HG03378 (cell line): ENCODE results near the gene EHHADH.

Source experiments
- ATAC-seq: cut with Tn5 transposase; IDR thresholded peaks from one replicate; pipeline ENCODE4 v1.9.1; 2021; ENCODE audit warnings: mild to moderate bottlenecking, moderate library complexity; ENCODE audit not compliant: unreplicated experiment

EHHADH gene

DNA sequence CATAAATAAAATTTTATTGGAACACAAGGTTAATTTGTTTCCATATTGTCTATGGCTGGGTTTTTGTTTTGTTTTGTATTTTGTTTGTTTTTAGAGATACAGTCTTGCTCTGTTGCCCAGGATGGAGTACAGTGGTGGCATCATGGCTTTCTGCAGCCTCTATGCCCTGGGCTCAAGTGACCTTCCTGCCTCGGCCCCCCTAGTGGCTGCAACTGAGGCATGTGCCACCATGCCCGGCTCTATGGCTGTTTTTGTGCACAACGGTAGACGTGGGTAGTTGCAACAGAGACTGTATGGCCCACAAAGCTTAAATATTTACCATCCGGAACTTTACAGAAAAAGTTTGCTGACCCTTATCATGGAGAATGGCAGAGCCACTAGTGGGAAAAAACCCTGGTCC is 54.2 kb downstream of the EHHADH start:
- ATAC-seq, result no peak

DNA sequence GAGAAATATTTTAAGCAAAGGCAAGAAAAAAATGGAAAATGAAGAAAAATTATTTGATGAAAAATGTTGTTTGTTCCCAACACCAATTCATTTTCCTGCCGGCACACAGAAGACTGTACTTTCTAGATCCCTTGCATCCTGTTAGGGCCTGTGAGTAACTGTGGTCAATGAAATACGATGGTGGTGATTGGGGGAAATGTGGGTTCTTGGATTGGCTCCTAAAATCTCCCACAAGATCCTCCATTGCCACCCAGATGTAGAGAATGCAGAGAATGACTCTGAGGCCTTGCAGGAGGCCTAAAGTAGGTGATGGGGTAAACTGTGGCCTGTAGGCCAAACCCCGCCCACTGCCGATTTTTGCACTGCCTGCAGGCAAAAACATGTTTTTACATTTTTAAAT is 54.6 kb downstream of the EHHADH start:
- ATAC-seq, result no peak

DNA sequence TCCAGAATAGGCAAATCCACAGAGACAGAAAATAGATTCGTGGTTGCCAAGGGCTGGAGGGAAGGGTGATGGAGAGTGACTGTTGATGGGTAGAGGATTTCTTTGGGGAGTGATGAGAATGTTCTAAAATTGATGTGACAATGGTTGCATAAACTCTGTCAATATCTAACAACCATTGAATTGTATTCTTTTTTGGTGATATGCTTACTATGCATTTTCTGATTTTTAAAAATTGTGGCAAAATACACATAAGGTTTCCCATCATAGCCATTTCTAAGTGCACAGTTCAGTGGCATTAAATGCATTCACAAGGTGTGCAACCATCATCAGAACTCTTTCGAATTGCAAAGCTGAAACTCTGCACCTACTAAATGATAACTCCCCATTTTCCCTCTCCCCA is 56.8 kb downstream of the EHHADH start:
- no peak for ATAC-seq

DNA sequence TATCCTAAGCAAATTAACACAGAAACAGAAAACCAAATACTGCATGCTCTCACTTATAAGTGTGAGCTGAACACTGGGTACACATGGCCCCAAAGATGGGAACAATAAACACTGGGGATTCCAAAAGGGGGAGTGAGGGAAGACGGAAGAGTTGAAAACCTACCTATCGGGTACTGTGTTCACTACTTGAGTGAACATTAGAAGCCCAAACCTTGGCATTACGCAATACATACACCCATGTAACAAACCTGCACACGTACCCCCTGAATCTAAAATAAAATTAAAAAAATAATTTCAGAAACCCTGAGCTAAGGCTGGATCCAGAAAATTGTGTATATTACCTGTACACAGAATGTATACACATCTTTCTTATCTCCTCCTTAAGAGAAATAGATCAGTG is 58.2 kb downstream of the EHHADH start:
- ATAC-seq, result no peak

DNA sequence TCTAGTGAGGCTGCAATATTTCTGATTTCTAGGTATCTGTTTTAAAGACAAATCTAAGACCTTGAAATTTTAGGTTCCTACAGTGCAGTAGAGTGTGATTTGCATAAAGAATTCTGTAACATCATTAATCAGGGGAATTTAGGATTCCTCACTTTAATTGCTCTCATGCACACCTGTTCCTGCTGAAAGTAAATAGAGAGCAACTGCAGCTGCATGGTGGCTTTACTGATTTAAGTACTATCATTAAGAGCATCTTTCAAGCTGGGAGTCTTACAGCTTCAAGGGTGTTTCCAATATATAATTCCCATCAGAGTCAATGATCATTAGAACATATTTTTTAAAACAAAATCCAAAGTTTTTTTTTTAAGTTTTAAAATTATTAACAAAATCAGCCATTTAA is 65.0 kb downstream of the EHHADH start:
- ATAC-seq, result no peak

DNA sequence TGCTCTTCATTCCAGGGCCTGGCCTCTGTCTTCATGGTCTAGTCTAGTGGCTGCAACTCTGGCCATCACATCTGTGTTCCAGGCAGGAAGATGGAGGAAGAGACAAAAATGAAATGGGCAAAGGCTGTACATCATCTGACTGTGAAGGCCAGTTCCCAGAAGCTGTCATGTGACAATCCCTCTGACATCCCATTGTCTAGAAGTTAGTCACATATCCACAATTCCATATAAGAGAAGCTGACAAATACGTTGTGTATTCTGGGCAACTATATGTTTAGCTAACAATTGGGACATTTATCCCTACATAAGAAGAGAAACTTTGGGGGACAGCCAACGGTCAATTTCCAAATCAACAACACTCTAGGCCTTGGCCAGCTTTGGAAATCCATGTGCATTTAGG is 66.5 kb downstream of the EHHADH start:
- no peak for ATAC-seq

DNA sequence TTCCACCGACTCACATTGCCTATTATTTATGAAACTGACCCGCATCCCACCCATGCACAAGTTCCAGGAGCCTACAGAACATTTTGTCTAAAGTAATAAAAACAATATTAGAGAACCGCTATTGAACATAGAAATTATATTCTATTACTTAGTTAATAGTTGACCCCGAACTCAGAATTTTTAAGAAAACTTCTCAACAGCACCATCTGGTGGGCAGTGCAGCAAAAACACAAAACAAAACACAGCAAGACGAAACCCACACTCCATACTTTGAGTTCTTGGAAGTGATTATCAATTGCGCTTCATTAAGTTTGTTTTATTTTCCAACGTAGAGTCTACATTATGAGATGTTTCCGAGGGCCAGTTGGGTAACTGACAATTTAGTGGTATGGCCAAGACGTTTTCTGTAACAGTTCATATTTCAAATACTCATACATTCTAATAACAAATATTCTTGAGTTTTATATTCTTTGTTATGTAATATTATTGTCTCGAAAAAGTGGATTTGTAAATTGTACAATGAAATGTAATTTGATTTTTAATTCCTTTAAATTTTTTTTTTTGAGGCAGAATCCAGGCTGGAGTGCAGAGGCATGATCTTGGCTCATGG is 77.0 kb downstream of the EHHADH start:
- no peak for ATAC-seq

DNA sequence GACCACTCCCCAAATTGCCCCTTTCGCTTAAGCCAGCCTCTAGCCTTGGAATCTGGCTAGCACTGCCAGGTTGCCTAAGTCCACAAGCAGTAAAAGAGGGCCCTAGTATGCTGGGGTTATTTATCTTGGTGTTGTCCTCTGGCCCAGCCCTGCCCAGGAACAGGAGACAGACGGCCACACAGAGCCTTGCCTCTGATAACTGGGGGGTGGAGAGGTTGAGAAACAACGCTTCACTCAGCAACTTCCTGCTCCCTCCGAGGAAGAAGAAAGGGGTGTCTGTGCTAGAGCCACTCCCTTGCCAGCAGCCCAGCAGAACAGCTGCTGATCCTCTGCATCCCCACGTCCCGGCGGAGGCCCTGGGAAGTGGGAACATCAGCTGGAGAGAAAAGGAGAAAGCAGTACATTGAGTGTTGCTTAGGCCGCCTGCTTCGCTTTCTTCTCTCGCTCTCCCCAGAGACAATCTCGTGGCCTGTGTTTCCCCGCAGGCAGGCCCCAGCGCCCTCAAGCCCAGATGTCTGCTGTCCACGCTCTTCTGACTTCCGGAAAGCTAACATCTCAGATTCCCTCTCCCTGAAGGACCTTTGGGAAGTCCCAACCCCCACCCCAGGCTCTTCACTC is 78.4 kb downstream of the EHHADH start:
- ATAC-seq, result peak; percentile 63

DNA sequence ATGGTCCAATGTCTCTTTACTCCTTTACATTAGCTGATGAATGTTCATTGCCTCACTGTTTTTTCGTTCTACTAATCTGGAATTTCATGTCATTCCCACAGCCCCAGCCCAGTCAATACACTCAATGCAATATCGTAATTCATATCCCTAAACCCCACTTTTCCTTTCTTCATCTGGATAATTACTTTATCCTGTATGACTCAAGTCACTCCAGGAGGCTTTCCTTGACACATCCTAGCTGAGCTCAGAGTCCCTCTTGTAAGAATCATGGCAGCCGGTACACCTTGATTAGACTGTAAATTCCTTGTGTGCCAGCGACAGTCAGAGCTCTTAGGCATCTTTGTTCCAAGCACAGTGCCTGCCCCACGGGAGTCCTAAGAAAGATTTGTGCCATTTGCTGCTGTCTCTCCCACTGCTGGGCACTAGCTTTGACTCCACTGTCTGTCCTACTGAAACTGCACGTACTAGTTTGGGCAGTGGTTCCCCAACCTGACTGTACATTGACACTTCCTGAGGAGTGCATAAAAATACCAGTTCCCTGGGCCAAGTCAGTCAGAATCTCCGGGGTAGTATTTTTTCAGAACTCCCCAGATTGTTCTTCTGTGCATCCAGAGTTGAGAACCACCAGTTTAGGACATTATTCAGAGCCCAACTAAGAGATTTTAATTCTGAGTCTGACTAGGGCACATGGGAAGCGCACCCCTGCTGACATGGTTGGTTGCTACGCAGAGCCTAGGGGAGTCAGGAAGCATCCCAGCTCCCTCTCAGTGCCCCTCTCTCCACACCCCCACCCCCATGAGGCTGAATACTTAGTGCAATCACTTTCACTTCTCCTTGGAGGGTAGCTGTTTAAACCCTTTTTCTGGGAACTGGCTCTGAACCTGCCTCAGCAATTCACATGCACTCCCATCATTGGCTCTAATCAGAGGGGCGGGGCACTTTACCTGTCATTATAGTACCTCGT is 81.5 kb downstream of the EHHADH start:
- ATAC-seq, result no peak

DNA sequence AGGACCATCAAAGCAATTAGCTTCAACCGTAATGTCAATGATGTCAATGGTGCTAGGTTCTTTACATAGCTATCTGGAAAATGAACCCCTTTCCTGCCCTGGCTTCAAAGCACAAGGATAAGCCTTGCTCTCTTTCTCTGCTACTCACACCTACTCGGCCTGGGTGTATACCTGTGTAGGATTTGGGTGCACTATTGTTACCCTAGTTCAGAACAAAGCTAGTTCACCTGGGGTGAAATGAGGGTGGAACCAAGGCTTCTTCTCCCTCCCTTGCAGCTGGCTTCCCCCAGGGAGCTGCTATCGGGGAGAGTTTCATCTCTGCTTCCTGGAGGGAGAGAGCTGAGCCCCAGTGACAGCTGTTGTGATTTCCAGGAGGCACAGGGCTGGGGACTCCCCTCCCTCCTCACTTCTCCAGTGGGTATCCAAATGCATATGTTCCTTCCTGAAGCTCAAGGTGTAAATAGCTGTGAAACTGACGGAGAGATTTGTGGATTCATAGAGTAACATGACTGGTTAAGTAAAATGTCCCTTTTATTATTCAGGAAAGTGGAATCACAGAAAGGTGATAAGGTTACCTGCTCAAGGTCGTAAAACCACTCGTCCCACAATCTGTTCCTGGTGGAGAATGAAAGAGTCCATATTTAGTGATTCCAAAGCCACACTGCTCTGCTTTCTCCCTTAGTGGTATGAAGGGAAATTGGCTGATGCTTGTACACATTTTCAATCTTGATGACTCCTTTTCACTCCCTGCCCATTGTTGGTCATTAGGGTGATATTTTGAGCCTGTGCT is 89.2 kb downstream of the EHHADH start:
- ATAC-seq, result no peak

DNA sequence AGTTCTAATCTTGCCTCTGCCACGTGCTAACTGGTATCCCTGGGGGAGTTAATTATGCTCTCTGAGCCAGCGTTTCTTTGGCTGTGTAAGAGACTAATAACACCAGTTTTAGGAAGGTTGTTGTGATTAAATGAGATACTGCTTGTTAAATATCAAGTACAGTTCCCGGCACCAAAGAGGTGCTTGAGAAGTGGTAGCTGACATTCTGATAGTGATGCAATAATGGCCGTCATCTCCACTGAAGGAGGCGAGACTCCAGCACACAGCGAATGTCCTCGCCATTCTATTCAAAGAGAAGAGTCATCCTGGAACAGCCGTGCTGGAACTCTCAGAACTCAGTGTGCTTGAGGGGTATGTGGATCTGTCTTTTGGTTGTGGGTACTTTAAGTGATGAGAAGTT is 91.2 kb downstream of the EHHADH start:
- ATAC-seq, result no peak

DNA sequence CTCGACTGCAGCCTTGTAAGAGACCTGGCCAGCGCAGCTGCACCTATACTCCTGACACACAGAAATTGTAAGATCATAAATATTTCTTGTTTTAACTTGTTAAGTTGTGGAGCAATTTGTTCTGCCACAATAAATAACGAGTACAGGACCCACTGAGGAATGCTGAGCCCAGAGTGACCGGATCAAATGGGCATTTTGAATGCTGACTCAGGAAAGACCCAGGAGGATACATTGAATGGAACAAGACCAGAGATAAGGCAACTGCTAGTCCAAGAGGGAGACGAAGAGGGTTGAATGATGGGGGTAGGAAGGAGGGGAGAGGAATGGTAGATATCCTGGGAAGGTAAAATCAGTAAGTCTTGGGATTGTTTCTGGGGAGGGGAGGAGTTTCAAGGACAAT is 92.1 kb downstream of the EHHADH start:
- ATAC-seq, result no peak

DNA sequence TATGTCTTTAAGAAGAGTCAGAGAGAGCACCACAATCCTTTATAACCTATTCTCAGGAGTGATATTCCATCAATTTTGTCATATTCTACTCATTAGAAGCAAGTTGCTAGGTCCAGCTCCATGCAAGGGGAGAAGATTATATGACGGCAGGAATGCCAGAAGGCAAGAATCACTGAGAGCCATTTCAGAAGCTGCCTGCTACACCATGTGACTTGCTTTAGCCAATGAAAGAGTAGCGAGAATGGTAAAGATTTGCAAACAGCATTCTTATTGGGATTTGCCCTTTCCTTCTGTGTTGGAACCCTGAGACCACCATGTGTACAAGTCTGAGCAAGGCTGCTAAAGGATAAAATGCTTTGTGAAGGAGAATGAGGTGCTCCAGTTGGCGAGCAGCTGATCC is 96.5 kb downstream of the EHHADH start:
- ATAC-seq, result no peak

DNA sequence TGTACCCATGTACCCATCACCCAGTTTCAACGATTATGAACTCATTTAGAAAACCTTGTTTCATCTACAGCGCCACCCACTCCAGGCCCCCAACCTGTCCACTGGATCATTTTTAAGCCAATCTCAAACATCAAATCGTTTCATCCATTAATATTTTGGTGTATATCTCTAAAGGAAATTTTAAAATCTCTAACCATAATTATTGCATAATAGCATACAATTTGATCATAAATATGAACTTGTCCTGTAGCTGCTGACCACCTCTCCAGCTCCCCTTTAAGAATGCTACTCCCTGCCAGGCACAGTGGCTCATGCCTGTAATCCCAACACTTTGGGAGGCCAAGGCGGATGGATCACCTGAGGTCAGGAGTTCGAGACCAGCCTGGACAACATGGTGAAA is 98.2 kb downstream of the EHHADH start:
- ATAC-seq, result no peak

DNA sequence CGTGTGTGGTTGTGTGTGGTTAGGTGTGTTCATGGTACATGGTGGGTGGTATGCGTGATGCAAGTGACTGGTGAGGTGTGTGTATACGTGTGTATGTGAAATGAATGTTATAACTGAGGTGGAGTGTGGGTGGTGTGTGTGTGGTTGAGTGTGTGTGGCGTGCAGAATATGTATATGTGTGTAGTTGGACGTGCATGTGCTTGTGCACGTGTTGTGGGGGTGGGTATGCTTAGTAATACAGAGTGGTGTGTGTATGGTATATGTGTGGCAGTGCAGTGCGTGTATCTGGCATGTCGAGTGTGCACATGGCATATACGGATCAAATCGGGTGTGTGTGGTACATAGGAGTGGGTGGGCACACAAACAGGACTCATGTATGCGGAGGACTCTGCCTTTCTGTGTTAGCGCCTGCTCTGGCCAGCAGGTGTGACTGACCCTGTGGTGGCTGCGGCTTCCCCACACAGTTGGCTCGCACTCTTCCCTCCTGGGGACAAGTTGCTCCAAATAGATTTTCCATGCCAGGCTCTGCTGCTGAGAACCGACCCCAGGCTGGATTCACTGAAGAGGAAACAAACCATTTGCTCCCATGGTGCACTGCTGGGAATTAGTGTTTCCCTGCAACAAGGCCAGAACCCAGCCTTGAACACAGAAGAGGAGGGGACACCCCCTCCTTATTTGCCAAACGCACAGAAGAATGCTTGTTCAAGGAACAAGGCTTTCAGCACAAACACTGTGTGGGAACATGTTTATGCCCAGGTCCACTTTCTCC is 99.8 kb downstream of the EHHADH start:
- no peak for ATAC-seq

DNA sequence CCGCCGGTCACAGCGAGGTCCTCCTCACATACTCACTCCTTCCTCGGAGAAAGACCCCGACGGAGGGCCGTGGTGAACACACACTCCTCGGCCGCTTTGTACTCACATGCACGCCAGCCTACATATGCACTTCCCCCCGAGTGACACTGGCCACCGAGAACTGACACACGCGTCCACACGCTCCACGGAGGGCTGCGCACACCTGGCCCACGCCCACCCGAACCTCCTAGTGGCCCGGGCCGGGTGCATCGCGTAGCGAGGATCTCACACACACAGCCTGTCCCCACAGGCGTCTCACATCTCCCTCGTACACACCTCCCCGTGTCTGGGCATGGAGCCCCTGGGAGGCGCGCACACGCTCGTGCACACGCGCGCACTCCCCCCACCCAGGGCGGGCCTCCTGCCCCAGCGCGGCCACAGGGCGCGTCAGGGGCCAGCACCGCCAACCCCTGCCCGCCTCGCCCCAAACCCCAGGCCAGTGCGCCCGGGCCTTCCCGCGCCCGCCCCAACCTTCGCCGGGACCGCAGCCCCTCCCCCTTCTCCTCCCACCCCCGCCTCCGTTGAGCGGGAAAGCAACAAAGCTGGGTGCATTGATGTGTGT is 100.6 kb downstream of the EHHADH start:
- ATAC-seq, result no peak

DNA sequence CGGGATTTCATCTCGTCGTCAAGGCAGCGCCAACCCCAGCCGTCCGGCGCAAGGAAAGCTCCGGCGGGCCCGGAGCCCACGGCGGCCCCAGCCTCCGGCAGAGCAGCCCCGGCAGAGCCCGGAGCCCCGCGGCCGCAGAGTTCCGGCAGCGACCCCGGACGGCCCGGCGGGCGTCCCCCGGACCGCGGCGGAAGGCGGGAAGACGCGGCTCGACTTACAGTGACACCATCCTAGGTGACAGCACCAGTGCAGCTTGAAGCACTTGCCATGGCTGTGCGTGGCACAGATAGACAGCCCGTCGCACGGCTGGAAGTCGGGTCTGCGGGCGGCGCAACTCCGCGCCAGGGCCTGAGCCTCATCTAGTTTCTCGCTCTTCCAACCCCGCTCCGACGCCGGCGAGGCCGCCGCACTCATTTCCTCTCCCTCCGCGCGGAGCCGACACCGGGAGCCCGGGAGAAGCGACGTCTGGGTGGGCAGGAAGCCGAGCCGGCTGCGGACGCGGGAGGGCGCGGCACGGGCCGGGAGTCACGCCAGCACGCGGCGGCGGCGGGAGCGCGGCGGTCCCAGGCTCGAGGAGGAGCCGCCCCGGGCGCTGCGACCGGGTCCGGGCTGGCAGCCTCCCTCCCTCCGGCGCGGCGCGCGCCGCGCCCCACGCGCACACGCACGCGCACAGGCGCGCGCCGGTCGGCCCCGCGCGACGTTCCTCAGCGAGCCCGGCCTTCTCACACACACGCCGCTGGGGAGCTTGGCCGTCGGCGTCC is 101.3 kb downstream of the EHHADH start, which contains the start of gene C3orf70:
Gene C3orf70 (minus strand): TSS at position 651 of the 761 bp plus-strand sequence. CDS start 237 bp downstream, at position 414.
- ATAC-seq, result no peak

DNA sequence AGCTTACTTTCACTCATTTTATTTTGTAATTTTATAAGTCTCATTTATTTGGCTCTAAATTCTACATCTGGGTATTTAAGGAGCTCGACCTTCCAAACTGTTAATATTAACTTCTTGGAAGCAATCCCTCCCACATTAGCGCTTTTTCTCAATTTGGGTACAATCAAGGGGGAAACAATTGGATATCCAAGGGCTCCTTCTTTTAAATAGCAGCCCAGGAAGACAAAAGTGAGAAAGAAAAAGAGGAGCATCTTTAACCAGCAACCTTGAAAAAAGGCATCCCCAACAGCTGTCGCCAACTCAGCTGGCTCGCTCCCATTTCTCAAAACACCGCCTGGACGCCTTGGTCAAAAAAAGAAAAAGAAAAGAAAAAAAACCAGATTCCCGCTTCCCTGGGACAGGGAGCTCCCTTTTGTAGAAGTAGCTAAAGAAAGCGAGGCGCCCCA is 101.9 kb downstream of the EHHADH start:
- no peak for ATAC-seq
